WTC11 (cell line): Measurements from ENCODE around the gene SNAP47. TPM values are rescaled to one million over a fixed set of nuclear protein-coding genes. Genes with fewer than 3 reads are reported as not detected.

Source experiments
- ATAC-seq: fragments of 200-7000 bp; cut with Tn5 transposase; 2 replicates; pipeline ENCODE4 v1.10.0; 2021; ENCODE audit warnings: mild to moderate bottlenecking, moderate library complexity
- CTCF ChIA-PET: fragments of 300-600 bp; sonication (Branson Sonifier 250); formaldehyde crosslinking; loops from one replicate; lab custom pipeline; 2021; ENCODE audit warnings: antibody characterized with exemption; lab: Charles Lee
- POLR2A ChIA-PET: fragments of 350-600 bp; sonication (Branson Sonifier 250); formaldehyde crosslinking; loops from one replicate; lab custom pipeline; 2021; ENCODE audit warnings: antibody characterized with exemption; lab: Charles Lee
- DNase-seq: peaks from one replicate; pipeline ENCODE4 v3.0.0; 2021; ENCODE audit warnings: low spot score
- H3K27ac Mint-ChIP-seq: 2 replicates; pipeline ENCODE4 v1.8.0; 2021; ENCODE audit warnings: mixed read lengths
- H3K27me3 Mint-ChIP-seq: 2 replicates; pipeline ENCODE4 v1.8.0; 2021; ENCODE audit warnings: low read depth, mild to moderate bottlenecking, moderate library complexity, mixed read lengths
- H3K36me3 Mint-ChIP-seq: 2 replicates; pipeline ENCODE4 v1.8.0; 2021; ENCODE audit warnings: mixed read lengths
- H3K4me1 Mint-ChIP-seq: 2 replicates; pipeline ENCODE4 v1.8.0; 2022; ENCODE audit warnings: mixed read lengths
- H3K4me3 Mint-ChIP-seq: 2 replicates; pipeline ENCODE4 v1.8.0; 2021; ENCODE audit warnings: mild to moderate bottlenecking, moderate library complexity, mixed read lengths
- H3K9me3 Mint-ChIP-seq: 2 replicates; pipeline ENCODE4 v1.8.0; 2021; ENCODE audit warnings: mixed read lengths
- FOXJ3 ChIP-seq: sonication (generic); formaldehyde crosslinking; IDR thresholded peaks from 2 replicates; pipeline ENCODE4 v1.9.0; 2021; ENCODE audit warnings: missing genetic modification reagents, mild to moderate bottlenecking, borderline replicate concordance
- HMGA2 ChIP-seq: fragments of 250-450 bp; sonication (Bioruptor Pico); IDR thresholded peaks from 2 replicates; pipeline ENCODE4 v1.4.0; 2021; ENCODE audit warnings: mild to moderate bottlenecking, moderate library complexity
- NFATC4 ChIP-seq: fragments of 250-450 bp; sonication (Bioruptor Pico); IDR thresholded peaks from 2 replicates; pipeline ENCODE4 v1.9.0; 2021; ENCODE audit warnings: mild to moderate bottlenecking
- NR3C1 ChIP-seq: sonication (generic); formaldehyde crosslinking; conservative IDR thresholded peaks from 2 replicates; pipeline ENCODE4 v1.8.1; 2023; ENCODE audit warnings: low read depth, mild to moderate bottlenecking, missing genetic modification reagents
- PRRX2 ChIP-seq: fragments of 250-450 bp; sonication (Bioruptor Pico); IDR thresholded peaks from 2 replicates; pipeline ENCODE4 v1.8.0; 2021; ENCODE audit warnings: mild to moderate bottlenecking
- RORB ChIP-seq: fragments of 250-450 bp; sonication (Bioruptor Pico); IDR thresholded peaks from 2 replicates; pipeline ENCODE4 v1.9.0; 2021; ENCODE audit warnings: mild to moderate bottlenecking
- SMAD4 ChIP-seq: sonication (generic); formaldehyde crosslinking; IDR thresholded peaks from 2 replicates; pipeline ENCODE4 v1.8.0; 2022; ENCODE audit warnings: mild to moderate bottlenecking, missing genetic modification reagents
- SP1 ChIP-seq: sonication (generic); formaldehyde crosslinking; conservative IDR thresholded peaks from 2 replicates; pipeline ENCODE4 v1.8.1; 2022; ENCODE audit warnings: missing genetic modification reagents
- TEAD1 ChIP-seq: sonication (generic); formaldehyde crosslinking; IDR thresholded peaks from 2 replicates; pipeline ENCODE4 v1.8.0; 2022; ENCODE audit warnings: mild to moderate bottlenecking, missing genetic modification reagents
- ZBTB21 ChIP-seq: sonication (generic); formaldehyde crosslinking; IDR thresholded peaks from 2 replicates; pipeline ENCODE4 v1.8.1; 2023; ENCODE audit warnings: mild to moderate bottlenecking, missing genetic modification reagents, borderline replicate concordance
- ZNF396 ChIP-seq: fragments of 250-450 bp; sonication (Bioruptor Pico); IDR thresholded peaks from 2 replicates; pipeline ENCODE4 v1.8.0; 2021; ENCODE audit warnings: mild to moderate bottlenecking, moderate library complexity, borderline replicate concordance
- ZNF671 ChIP-seq: fragments of 250-450 bp; sonication (Bioruptor Pico); IDR thresholded peaks from 2 replicates; pipeline ENCODE4 v1.8.0; 2021; ENCODE audit warnings: mild to moderate bottlenecking
- total RNA-seq: library from RNA; stranded (reverse); gene quantifications from 3 replicates; pipeline ENCODE4 v1.2.3, GENCODE V29; 2021
- TF ChIP-seq, protein P1 (sequence below): sonication (generic); formaldehyde crosslinking; IDR thresholded peaks from 2 replicates; pipeline ENCODE4 v1.8.1; 2022; ENCODE audit warnings: low read depth, mild to moderate bottlenecking, moderate library complexity, missing genetic modification reagents, borderline replicate concordance
- TF ChIP-seq, protein P2 (sequence below): fragments of 200-600 bp; IDR thresholded peaks from 2 replicates; pipeline ENCODE4 v1.8.0; 2022; ENCODE audit warnings: antibody characterized with exemption
- TF ChIP-seq, protein P3 (sequence below): sonication (generic); formaldehyde crosslinking; conservative IDR thresholded peaks from 2 replicates; pipeline ENCODE4 v1.8.1; 2022; ENCODE audit warnings: mild to moderate bottlenecking, missing genetic modification reagents
- TF ChIP-seq, protein P4 (sequence below): fragments of 250-450 bp; sonication (Bioruptor Pico); IDR thresholded peaks from 2 replicates; pipeline ENCODE4 v1.9.0; 2021; ENCODE audit warnings: mild to moderate bottlenecking
- TF ChIP-seq, protein P5 (sequence below): fragments of 250-450 bp; sonication (Bioruptor Pico); conservative IDR thresholded peaks from 2 replicates; pipeline ENCODE4 v1.9.0; 2021; ENCODE audit warnings: mild to moderate bottlenecking
- TF ChIP-seq, protein P6 (sequence below): fragments of 250-450 bp; sonication (Bioruptor Pico); IDR thresholded peaks from 2 replicates; pipeline ENCODE4 v1.9.0; 2021; ENCODE audit warnings: moderate library complexity, mild to moderate bottlenecking, inconsistent platforms, borderline replicate concordance
- TF ChIP-seq, protein P7 (sequence below): sonication (generic); formaldehyde crosslinking; conservative IDR thresholded peaks from 2 replicates; pipeline ENCODE4 v1.8.1; 2023; ENCODE audit warnings: mild to moderate bottlenecking, low read depth, missing genetic modification reagents, moderate library complexity

The SNAP47 gene
- total RNA-seq, 1 experiment from 2014 or later = 50.8 TPM

DNA sequence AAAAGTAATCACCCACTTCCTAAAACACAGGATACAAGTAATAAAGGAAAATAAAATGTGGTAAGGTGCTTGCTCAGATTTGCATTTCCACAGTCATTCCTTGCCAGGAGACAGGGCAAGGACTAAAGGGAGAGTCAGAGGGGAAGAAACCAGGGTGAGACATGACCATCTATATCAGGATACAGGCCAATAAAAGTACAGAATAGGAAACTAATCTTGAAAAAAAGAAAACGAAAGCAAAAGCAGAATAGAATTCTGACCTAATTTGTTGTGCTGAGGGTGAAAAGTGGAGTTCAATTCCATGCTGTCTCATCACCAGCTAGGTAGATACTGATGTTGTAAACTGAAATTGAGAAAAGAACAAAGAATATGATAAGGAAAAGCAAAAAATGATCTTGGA, 27.4 kb upstream of the SNAP47 start:
- POLR2A ChIA-PET = no interaction called here
- Mint-ChIP-seq H3K4me3 (no peak overlapping the region), H3K4me1 (no peaks in the 10 kb centered on the region), H3K36me3 (peaks cover 33% of the 10 kb centered on the region), H3K27ac (no peak overlapping the region), H3K9me3 (peaks cover 67% of the 10 kb centered on the region)
- no peak for DNase-seq
- TF ChIP-seq, protein P1, sequence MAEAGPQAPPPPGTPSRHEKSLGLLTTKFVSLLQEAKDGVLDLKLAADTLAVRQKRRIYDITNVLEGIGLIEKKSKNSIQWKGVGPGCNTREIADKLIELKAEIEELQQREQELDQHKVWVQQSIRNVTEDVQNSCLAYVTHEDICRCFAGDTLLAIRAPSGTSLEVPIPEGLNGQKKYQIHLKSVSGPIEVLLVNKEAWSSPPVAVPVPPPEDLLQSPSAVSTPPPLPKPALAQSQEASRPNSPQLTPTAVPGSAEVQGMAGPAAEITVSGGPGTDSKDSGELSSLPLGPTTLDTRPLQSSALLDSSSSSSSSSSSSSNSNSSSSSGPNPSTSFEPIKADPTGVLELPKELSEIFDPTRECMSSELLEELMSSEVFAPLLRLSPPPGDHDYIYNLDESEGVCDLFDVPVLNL (CRISPR knock-in tag) = no peak
- TF ChIP-seq ZNF396 (CRISPR knock-in tag) (no peak), SMAD4 (no peak), FOXJ3 (CRISPR knock-in tag) (no peak), ZBTB21 (no peak), HMGA2 (CRISPR knock-in tag) (no peak), RORB (CRISPR knock-in tag) (no peak), NFATC4 (no peak), TEAD1 (CRISPR knock-in tag) (no peak), SP1 (CRISPR knock-in tag) (no peak), PRRX2 (CRISPR knock-in tag) (no peak), ZNF671 (no peak), NR3C1 (CRISPR knock-in tag) (no peak)
- TF ChIP-seq, protein P2, sequence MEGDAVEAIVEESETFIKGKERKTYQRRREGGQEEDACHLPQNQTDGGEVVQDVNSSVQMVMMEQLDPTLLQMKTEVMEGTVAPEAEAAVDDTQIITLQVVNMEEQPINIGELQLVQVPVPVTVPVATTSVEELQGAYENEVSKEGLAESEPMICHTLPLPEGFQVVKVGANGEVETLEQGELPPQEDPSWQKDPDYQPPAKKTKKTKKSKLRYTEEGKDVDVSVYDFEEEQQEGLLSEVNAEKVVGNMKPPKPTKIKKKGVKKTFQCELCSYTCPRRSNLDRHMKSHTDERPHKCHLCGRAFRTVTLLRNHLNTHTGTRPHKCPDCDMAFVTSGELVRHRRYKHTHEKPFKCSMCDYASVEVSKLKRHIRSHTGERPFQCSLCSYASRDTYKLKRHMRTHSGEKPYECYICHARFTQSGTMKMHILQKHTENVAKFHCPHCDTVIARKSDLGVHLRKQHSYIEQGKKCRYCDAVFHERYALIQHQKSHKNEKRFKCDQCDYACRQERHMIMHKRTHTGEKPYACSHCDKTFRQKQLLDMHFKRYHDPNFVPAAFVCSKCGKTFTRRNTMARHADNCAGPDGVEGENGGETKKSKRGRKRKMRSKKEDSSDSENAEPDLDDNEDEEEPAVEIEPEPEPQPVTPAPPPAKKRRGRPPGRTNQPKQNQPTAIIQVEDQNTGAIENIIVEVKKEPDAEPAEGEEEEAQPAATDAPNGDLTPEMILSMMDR = no peak
- TF ChIP-seq, protein P3, sequence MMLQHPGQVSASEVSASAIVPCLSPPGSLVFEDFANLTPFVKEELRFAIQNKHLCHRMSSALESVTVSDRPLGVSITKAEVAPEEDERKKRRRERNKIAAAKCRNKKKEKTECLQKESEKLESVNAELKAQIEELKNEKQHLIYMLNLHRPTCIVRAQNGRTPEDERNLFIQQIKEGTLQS (CRISPR knock-in tag) = no peak
- TF ChIP-seq, protein P4, sequence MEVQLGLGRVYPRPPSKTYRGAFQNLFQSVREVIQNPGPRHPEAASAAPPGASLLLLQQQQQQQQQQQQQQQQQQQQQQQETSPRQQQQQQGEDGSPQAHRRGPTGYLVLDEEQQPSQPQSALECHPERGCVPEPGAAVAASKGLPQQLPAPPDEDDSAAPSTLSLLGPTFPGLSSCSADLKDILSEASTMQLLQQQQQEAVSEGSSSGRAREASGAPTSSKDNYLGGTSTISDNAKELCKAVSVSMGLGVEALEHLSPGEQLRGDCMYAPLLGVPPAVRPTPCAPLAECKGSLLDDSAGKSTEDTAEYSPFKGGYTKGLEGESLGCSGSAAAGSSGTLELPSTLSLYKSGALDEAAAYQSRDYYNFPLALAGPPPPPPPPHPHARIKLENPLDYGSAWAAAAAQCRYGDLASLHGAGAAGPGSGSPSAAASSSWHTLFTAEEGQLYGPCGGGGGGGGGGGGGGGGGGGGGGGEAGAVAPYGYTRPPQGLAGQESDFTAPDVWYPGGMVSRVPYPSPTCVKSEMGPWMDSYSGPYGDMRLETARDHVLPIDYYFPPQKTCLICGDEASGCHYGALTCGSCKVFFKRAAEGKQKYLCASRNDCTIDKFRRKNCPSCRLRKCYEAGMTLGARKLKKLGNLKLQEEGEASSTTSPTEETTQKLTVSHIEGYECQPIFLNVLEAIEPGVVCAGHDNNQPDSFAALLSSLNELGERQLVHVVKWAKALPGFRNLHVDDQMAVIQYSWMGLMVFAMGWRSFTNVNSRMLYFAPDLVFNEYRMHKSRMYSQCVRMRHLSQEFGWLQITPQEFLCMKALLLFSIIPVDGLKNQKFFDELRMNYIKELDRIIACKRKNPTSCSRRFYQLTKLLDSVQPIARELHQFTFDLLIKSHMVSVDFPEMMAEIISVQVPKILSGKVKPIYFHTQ (CRISPR knock-in tag) = no peak
- TF ChIP-seq, protein P5, sequence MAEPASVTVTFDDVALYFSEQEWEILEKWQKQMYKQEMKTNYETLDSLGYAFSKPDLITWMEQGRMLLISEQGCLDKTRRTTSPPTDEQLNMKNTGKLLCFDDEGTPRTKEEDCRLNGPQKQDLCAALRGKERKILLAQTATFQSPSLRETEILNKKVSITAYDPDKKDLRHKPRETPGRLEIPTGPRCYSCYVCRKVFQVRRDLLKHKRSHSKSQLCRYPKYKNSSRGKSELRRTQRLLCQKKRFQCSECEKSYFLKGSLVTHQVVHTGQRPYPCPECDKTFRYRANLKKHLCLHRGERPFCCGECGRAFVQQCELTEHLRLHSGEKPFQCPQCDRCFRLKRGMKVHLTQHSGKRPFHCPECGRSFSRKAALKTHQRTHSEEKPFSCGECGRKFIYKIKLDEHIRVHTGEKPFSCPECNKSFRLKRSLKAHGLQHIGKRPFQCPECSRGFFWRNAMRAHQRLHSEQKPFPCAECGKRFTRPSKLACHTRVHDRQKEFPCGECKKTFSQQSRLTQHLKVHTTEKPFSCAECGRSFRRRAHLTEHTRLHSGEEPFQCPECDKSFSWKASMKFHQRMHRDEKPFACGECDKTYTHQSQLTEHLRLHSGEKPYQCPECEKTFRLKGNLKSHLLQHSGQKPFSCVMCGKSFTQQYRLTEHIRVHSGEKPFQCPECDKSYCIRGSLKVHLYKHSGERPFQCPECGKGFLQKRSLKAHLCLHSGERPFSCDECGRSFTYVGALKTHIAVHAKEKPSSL (CRISPR knock-in tag) = no peak
- TF ChIP-seq, protein P6, sequence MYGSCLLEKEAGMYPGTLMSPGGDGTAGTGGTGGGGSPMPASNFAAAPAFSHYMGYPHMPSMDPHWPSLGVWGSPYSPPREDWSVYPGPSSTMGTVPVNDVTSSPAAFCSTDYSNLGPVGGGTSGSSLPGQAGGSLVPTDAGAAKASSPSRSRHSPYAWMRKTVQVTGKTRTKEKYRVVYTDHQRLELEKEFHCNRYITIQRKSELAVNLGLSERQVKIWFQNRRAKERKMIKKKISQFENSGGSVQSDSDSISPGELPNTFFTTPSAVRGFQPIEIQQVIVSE (CRISPR knock-in tag) = no peak
- TF ChIP-seq, protein P7, sequence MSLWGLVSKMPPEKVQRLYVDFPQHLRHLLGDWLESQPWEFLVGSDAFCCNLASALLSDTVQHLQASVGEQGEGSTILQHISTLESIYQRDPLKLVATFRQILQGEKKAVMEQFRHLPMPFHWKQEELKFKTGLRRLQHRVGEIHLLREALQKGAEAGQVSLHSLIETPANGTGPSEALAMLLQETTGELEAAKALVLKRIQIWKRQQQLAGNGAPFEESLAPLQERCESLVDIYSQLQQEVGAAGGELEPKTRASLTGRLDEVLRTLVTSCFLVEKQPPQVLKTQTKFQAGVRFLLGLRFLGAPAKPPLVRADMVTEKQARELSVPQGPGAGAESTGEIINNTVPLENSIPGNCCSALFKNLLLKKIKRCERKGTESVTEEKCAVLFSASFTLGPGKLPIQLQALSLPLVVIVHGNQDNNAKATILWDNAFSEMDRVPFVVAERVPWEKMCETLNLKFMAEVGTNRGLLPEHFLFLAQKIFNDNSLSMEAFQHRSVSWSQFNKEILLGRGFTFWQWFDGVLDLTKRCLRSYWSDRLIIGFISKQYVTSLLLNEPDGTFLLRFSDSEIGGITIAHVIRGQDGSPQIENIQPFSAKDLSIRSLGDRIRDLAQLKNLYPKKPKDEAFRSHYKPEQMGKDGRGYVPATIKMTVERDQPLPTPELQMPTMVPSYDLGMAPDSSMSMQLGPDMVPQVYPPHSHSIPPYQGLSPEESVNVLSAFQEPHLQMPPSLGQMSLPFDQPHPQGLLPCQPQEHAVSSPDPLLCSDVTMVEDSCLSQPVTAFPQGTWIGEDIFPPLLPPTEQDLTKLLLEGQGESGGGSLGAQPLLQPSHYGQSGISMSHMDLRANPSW (CRISPR knock-in tag) = no peak
- TF ChIP-seq, all 79 proteins: peak for 0
- CTCF ChIA-PET = interaction anchor here (0.6 kb wide), 1 partner anchor 23 kb away, joined by 3 read pairs; no protein-coding TSS in a partner anchor
- peaks cover 22% of the 10 kb centered on the region for H3K27me3 Mint-ChIP-seq
- no peak for ATAC-seq
